SK-N-SH treated with all-trans-retinoic acid at 6 μM for 48 hours (cell line): ENCODE data around the gene TRPM2.

Source experiments
- ATAC-seq: fragments of 200-7000 bp; cut with Tn5 transposase; 3 replicates; pipeline ENCODE4 v1.9.1; 2020; ENCODE audit warnings: mild to moderate bottlenecking, moderate library complexity
- ARNTL ChIP-seq: fragments of 450-650 bp; formaldehyde crosslinking; IDR thresholded peaks from 2 replicates; pipeline ENCODE4 v1.5.0; 2020; ENCODE audit warnings: low read depth, mild to moderate bottlenecking, moderate library complexity, borderline replicate concordance
- BACH2 ChIP-seq: fragments of 250-450 bp; sonication (Bioruptor Pico); IDR thresholded peaks from 2 replicates; pipeline ENCODE4 v1.9.0; 2021; ENCODE audit warnings: mild to moderate bottlenecking, borderline replicate concordance
- CSDC2 ChIP-seq: fragments of 250-450 bp; sonication (Bioruptor Pico); IDR thresholded peaks from 2 replicates; pipeline ENCODE4 v1.5.0; 2020; ENCODE audit warnings: mild to moderate bottlenecking, moderate library complexity
- ESRRG ChIP-seq: fragments of 250-450 bp; sonication (Bioruptor Pico); IDR thresholded peaks from 2 replicates; pipeline ENCODE4 v1.6.1; 2021; ENCODE audit warnings: mild to moderate bottlenecking
- OSR1 ChIP-seq: fragments of 250-450 bp; sonication (Bioruptor Pico); IDR thresholded peaks from 2 replicates; pipeline ENCODE4 v1.8.0; 2022; ENCODE audit warnings: moderate library complexity, mild to moderate bottlenecking, inconsistent platforms
- PPARA ChIP-seq: fragments of 250-450 bp; sonication (Bioruptor Pico); IDR thresholded peaks from 2 replicates; pipeline ENCODE4 v1.5.0; 2020; ENCODE audit warnings: mild to moderate bottlenecking, borderline replicate concordance
- RARB ChIP-seq: fragments of 250-450 bp; sonication (Bioruptor Pico); IDR thresholded peaks from 2 replicates; pipeline ENCODE4 v1.8.0; 2021; ENCODE audit warnings: mild to moderate bottlenecking, moderate library complexity
- SNAI2 ChIP-seq: fragments of 250-450 bp; sonication (Bioruptor Pico); IDR thresholded peaks from 2 replicates; pipeline ENCODE4 v1.5.0; 2020; ENCODE audit warnings: mild to moderate bottlenecking, moderate library complexity
- TCF4 ChIP-seq: fragments of 250-450 bp; sonication (Bioruptor Pico); IDR thresholded peaks from 2 replicates; pipeline ENCODE4 v1.8.0; 2021; ENCODE audit warnings: mild to moderate bottlenecking, moderate library complexity, borderline replicate concordance
- TOX ChIP-seq: fragments of 250-450 bp; sonication (Bioruptor Pico); IDR thresholded peaks from 2 replicates; pipeline ENCODE4 v1.8.0; 2021; ENCODE audit warnings: mild to moderate bottlenecking, moderate library complexity, borderline replicate concordance
- TSHZ2 ChIP-seq: fragments of 250-450 bp; sonication (Bioruptor Pico); IDR thresholded peaks from 2 replicates; pipeline ENCODE4 v1.5.0; 2020; ENCODE audit warnings: mild to moderate bottlenecking, moderate library complexity
- ZFP3 ChIP-seq: fragments of 250-450 bp; sonication (Bioruptor Pico); IDR thresholded peaks from 2 replicates; pipeline ENCODE4 v1.5.0; 2020; ENCODE audit warnings: mild to moderate bottlenecking, moderate library complexity
- ZFP30 ChIP-seq: fragments of 450-650 bp; formaldehyde crosslinking; IDR thresholded peaks from 2 replicates; pipeline ENCODE4 v1.5.0; 2022; ENCODE audit warnings: mild to moderate bottlenecking, moderate library complexity
- ZNF565 ChIP-seq: fragments of 450-650 bp; formaldehyde crosslinking; conservative IDR thresholded peaks from 2 replicates; pipeline ENCODE4 v1.5.0; 2020; ENCODE audit warnings: low read depth, mild to moderate bottlenecking, moderate library complexity
- ZNF70 ChIP-seq: fragments of 450-650 bp; formaldehyde crosslinking; IDR thresholded peaks from 2 replicates; pipeline ENCODE4 v1.5.0; 2020; ENCODE audit warnings: mild to moderate bottlenecking, moderate library complexity
- ZNF8 ChIP-seq: fragments of 450-650 bp; formaldehyde crosslinking; IDR thresholded peaks from 2 replicates; pipeline ENCODE4 v1.5.0; 2020; ENCODE audit warnings: mild to moderate bottlenecking, moderate library complexity
- TF ChIP-seq, protein P1 (sequence below): fragments of 250-450 bp; sonication (Bioruptor Pico); IDR thresholded peaks from 2 replicates; pipeline ENCODE4 v1.8.0; 2020; ENCODE audit warnings: mild to moderate bottlenecking, moderate library complexity, borderline replicate concordance
- TF ChIP-seq, protein P2 (sequence below): fragments of 250-450 bp; sonication (Bioruptor Pico); IDR thresholded peaks from 2 replicates; pipeline ENCODE4 v1.5.1; 2020; ENCODE audit warnings: low read depth, mild to moderate bottlenecking, moderate library complexity

Gene TRPM2

DNA sequence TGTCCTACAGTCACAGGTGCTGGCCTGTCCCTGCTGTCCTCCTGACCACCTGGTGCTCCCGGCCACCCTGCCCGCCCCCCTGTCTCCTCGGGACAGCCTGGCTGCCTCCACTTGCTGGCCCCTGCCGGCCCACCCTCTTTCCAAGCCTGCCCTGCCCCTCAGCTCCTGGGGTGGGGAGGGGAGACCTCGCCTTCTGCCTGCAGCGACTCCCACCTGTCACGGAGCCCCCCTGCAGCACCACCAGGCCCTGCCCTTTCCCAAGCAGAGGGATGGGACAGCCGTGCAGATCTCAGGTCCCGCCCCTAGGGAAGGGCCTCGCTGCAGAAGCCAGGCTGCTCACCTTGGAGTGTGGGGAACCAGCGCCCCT, 109.4 kb downstream of the TRPM2 start:
- ATAC-seq, result no peak
- TF ChIP-seq BACH2 (CRISPR knock-in tag), result no peak
- TF ChIP-seq ESRRG (CRISPR knock-in tag), result no peak
- no peak for TF ChIP-seq SNAI2 (CRISPR knock-in tag)
- no peak for TF ChIP-seq OSR1 (CRISPR knock-in tag)
- TF ChIP-seq CSDC2 (CRISPR knock-in tag), result no peak
- TF ChIP-seq RARB (CRISPR knock-in tag), result no peak
- TF ChIP-seq ZNF565, result no peak
- no peak for TF ChIP-seq ZNF70 (CRISPR knock-in tag)
- TF ChIP-seq, protein P1, sequence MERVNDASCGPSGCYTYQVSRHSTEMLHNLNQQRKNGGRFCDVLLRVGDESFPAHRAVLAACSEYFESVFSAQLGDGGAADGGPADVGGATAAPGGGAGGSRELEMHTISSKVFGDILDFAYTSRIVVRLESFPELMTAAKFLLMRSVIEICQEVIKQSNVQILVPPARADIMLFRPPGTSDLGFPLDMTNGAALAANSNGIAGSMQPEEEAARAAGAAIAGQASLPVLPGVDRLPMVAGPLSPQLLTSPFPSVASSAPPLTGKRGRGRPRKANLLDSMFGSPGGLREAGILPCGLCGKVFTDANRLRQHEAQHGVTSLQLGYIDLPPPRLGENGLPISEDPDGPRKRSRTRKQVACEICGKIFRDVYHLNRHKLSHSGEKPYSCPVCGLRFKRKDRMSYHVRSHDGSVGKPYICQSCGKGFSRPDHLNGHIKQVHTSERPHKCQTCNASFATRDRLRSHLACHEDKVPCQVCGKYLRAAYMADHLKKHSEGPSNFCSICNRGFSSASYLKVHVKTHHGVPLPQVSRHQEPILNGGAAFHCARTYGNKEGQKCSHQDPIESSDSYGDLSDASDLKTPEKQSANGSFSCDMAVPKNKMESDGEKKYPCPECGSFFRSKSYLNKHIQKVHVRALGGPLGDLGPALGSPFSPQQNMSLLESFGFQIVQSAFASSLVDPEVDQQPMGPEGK, result no peak
- no peak for TF ChIP-seq ZFP30
- no peak for TF ChIP-seq TCF4 (CRISPR knock-in tag)
- TF ChIP-seq ZNF8, result no peak
- no peak for TF ChIP-seq ARNTL

GRCh38 chr21:44463724-44464123, 110.3 kb downstream of the TRPM2 start:
- ATAC-seq, result no peak
- no peak for TF ChIP-seq ARNTL
- no peak for TF ChIP-seq TOX (CRISPR knock-in tag)
- no peak for TF ChIP-seq OSR1 (CRISPR knock-in tag)
- TF ChIP-seq BACH2 (CRISPR knock-in tag), result no peak
- TF ChIP-seq, all 23 proteins: peak for 0

DNA sequence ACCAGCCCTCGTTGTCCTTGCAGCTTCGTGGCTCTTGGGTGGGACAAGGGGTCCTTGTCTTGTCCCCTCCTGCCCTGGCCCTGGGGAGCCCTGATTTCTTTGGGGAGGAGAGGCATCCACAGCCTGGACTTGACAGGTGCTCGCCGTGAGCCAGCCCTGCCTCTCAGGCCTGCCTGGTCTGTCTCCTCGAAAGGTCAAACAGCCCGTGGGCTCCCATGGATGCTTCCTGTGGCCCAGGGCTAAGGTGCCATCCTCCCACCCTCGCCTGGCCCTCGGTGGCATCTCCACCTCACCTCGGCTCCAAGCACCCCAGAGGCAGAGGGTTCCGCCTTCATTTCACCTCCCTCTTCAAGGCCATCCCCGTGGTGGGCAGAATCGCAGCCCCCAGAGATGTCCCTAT, 110.9 kb downstream of the TRPM2 start:
- TF ChIP-seq ESRRG (CRISPR knock-in tag), result no peak
- no peak for TF ChIP-seq SNAI2 (CRISPR knock-in tag)
- no peak for TF ChIP-seq BACH2 (CRISPR knock-in tag)
- no peak for TF ChIP-seq PPARA (CRISPR knock-in tag)
- TF ChIP-seq TCF4 (CRISPR knock-in tag), result no peak
- no peak for TF ChIP-seq ZNF565
- no peak for TF ChIP-seq ZFP3
- TF ChIP-seq, protein P2, sequence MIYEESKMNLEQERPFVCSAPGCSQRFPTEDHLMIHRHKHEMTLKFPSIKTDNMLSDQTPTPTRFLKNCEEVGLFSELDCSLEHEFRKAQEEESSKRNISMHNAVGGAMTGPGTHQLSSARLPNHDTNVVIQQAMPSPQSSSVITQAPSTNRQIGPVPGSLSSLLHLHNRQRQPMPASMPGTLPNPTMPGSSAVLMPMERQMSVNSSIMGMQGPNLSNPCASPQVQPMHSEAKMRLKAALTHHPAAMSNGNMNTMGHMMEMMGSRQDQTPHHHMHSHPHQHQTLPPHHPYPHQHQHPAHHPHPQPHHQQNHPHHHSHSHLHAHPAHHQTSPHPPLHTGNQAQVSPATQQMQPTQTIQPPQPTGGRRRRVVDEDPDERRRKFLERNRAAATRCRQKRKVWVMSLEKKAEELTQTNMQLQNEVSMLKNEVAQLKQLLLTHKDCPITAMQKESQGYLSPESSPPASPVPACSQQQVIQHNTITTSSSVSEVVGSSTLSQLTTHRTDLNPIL (CRISPR knock-in tag), result no peak
- no peak for TF ChIP-seq ZNF70 (CRISPR knock-in tag)
- TF ChIP-seq, protein P1, result no peak
- no peak for TF ChIP-seq TOX (CRISPR knock-in tag)
- TF ChIP-seq OSR1 (CRISPR knock-in tag), result no peak
- no peak for TF ChIP-seq TSHZ2 (CRISPR knock-in tag)
- no peak for TF ChIP-seq RARB (CRISPR knock-in tag)
- ATAC-seq, result no peak

DNA sequence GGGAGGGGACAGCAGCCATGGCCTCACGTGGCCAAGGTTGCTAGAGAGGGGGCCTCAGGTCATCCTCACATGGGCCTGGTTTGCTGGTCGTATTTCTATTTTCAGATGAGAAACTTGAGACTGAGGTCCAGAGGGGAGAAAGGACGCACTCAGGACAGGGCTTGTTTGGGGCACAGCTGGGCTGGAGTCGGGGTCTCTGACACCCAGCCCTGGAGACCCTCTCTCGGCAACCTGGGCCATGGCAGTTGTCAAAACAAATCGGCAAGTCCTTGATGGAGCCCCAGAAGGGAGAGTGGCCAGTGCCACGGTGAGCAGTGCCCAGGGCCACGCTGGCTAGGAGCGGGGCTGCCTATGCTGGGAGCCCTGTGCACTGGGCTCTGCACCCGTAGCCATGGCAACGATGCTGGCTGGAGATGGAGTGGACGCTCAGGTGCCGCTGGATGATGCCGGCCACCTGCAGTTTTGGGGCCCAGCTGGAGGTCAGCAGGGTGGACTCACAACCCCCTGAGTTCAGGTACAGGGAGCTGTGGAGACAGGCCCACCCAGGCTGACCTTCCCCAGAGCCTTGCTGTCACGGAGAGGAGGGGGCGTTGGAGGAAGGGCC, 113.0 kb downstream of the TRPM2 start:
- no peak for ATAC-seq
- TF ChIP-seq, protein P2 (CRISPR knock-in tag), result no peak
- TF ChIP-seq ZNF70 (CRISPR knock-in tag) (no peak), TOX (CRISPR knock-in tag) (no peak), OSR1 (CRISPR knock-in tag) (no peak), CSDC2 (CRISPR knock-in tag) (no peak), TSHZ2 (CRISPR knock-in tag) (no peak), PPARA (CRISPR knock-in tag) (no peak), SNAI2 (CRISPR knock-in tag) (no peak)
